Activated CD8-positive, alpha-beta memory T cell treated with anti-CD3 and anti-CD28 coated beads, Interleukin-2, amount 50 U/mL, for 48 hours (primary cell): Measurements from ENCODE around the gene SPACA7.

Experiments used
- DNase-seq: peaks from one replicate; pipeline ENCODE4 v3.0.0-alpha.2; 2020

The SPACA7 gene

DNA sequence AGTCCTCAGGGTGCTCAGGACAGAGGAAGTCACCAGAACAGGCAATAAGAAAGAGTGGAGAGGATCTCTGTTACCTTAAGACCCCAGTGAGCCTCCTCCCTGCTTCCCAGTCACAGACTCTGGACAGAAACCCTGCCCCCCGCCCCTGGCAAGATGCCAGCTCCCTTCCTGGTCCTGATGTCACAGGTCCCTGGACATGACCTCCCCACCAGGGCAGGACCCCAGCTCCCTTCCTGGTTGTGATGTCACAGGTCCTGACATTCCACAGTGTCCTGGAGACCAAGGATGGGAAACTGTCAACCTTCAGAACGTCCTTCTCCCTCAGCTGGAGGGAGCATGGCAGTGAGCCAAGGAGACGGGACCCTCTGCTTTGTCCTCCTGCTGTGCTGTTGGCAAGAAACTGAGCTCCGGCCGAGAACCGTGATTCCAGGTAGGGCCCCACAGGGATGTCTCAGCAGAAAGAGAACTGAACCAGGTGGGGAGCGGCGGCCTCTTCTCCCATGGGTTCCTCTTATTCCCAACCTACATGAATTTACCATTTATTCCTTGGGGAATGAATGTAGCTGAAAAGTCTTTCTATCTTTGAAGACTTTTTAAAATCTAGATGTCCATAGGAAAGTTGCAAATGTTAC is at the start of gene SPACA7:
TSS of gene SPACA7 (plus strand) at position 306 of the 632 bp plus-strand sequence. CDS start at position 337, 31 bp downstream.
- DNase-seq, result no peak

GRCh38 chr13:112326821-112327370 is 49.3 kb upstream of the SPACA7 start:
- no peak for DNase-seq

DNA sequence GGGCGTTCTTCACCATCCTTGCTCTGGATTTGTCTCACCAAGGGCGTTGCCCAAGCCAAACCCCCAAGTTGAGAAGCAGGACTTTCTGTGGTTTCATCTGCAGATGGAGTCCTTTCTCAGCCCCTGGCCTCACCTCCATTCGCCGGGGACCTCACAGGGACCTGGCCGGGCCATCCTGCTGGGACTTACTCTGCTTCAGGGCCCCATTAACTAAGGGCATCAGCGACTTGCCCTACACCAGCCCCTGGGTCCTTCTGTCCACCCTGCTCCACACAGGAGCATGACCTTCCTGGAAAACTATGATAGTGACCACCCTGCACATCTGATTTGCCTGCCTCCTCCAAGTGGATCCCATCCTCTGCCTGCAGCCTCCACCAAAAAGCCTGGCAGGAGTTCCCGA is 47.2 kb upstream of the SPACA7 start:
- DNase-seq, result no peak

- no peak for DNase-seq
Measured at GRCh38 chr13:112329376-112329775, 46.8 kb upstream of the SPACA7 start.

GRCh38 chr13:112330066-112330465 is 46.1 kb upstream of the SPACA7 start:
- DNase-seq, result no peak

GRCh38 chr13:112330479-112331381 is 45.4 kb upstream of the SPACA7 start:
- no peak for DNase-seq

- DNase-seq, result no peak
Measured at GRCh38 chr13:112331675-112332074, 44.5 kb upstream of the SPACA7 start.

DNA sequence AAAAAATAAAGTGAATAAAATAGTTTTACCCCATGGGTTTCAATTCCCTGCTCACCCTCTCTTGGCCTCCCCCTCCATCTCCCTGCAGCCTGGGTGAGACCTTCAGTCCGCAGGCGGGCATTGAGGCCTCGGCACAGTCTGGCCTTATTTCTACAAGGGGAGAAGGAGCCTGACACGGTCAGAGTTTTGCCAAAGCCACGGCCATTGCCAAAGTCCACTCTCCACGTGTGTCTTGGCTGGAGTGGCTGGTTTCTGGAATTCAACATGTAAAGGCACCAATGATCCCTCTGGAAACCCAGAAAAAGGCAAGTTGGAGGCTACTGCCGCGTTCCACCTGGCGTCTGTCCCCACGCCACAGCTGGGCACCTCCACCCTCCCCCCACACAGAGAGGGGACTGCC is 43.4 kb upstream of the SPACA7 start:
- no peak for DNase-seq

- DNase-seq, result no peak
Measured at GRCh38 chr13:112333756-112334543, 42.2 kb upstream of the SPACA7 start.

DNA sequence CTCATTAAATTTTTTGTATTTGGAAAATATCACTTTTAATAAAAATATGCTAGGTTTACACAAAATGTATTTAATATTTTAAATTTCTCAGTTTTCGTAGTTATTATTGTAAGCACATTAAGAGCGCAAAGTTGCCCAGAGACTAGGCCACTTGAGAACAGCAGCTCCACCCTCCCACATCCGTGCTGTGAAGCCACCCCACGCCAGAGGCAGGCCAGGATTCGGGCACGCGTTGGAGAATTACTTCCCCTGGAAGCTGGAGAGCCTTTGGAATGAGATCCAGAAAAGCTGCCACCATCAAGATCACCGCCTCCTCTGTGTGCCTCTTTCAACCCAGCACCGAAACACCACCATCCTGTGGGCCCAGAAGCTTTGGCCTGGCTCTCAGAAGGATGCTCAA is 41.0 kb upstream of the SPACA7 start:
- no peak for DNase-seq

DNA sequence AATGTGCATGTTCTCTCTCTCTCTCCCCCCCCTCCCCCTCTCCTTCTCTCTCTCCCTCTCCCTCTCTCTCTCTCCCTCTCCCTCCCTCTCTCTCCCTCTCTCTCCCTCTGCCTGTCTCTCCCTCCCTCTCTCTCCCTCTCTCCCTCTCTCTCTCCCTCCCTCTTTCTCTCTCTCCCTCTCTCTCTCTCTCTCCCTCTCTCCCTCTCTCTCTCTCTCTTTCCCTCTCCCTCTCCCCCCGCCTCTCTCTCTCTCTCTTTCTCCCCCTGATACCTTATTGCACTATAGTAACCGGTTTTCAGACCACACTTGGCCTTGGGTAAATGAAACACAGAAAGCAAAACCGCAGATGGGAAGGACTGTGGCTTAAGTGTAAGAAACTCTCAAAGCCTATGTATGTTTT is 34.7 kb upstream of the SPACA7 start:
- DNase-seq, result no peak

DNA sequence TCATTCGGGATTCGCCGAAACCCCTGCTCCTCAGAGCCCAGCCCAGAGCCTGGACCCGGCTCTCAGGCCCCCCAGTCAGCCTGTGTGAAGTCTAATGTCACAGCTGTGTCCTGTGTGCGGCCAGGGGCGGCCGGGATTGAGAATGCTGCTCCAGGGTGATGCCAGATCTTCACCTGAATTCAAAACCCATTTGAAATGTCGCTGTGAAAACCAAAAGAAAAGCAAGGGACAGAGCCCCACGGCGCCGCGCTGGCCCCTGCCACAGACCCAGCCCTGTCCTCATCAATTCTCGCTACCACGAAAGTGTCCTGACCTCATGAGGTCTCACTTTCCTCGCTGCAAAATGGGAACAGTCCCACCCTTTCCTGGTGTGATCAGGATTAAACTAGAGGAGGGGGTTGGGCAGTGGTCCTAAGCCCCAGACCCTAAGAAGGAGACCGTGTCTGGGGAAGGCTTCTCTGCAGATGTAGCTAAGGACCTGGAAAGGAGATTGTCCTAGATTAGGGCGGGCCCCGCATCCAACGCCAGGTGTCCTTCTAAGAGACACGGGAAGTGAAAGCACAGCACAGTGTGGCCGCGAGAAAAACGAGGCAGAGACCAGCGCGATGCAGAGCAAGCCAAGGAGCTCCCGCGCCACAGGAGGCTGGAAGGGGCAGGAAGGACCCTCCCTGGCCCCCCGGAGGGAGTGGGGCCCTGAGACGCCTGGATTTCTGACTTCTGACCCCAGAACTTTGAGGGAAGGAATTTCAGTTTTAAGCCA is 34.0 kb upstream of the SPACA7 start:
- DNase-seq, result no peak

DNA sequence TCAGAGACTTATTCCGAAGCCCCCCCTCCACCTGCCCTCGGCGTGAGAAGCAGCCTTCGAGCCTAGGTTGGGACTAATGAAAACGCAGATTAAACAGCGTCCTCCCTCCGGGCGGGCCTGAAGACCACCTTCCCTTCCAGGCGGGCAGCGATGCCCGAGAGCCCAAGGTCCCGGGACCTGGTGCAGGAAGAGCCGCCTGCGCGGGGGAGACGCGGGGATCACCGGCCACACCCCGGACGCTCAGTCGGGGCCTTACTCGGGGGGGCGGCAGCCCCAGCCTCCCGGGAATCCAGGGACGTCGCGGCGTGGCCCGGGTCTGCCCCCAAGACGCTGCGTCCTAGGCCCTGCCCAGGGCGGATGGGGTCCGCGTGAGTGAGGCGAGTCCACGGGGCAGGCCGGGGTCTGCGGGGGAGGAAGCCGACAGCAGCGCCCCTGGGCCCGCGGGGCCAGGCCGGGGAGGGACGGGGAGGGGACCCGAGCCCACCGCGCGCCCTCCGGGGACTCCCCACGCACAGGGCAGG is 33.3 kb upstream of the SPACA7 start:
- no peak for DNase-seq

GRCh38 chr13:112343591-112343990 is 32.6 kb upstream of the SPACA7 start:
- no peak for DNase-seq

DNA sequence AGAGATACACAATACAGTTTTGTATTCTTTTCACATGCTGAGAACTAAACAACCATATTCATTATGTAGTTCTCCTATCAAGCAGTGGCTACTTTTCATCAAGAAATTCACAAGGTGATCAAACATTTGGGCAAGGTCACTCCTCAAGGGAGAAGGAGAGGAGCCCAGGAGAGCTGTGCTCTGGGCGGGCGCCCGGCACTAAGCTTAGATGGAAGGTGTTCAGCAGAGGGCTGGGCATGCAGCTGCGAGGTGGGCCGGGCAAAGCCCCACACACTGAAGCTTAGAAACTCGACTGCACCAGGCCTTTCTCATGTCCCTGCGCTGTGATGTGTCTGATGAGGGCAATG is 30.4 kb upstream of the SPACA7 start:
- no peak for DNase-seq

- DNase-seq, result no peak
Measured at GRCh38 chr13:112346173-112346898, 29.8 kb upstream of the SPACA7 start.

DNA sequence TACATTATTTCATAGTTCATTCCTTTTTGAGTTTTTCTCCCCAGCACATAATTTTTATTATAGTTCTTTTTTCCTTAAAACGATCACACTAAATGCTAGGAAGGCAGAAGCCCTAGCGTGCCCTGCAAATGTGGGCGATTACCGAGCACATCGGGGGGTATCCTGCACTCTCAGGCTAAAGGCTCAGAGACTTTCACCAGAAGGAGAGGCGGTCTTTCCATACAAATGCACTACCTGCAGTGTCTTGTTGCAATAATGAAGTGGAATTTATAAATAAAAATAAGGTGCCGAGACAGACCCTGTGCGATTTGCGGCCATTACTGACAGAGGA is 29.3 kb upstream of the SPACA7 start:
- no peak for DNase-seq

GRCh38 chr13:112347986-112348385 is 28.2 kb upstream of the SPACA7 start:
- no peak for DNase-seq

GRCh38 chr13:112348642-112349345 is 27.4 kb upstream of the SPACA7 start:
- no peak for DNase-seq

GRCh38 chr13:112349681-112350080 is 26.5 kb upstream of the SPACA7 start:
- no peak for DNase-seq

- no peak for DNase-seq
Measured at GRCh38 chr13:112350300-112350699, 25.9 kb upstream of the SPACA7 start.
